AG10803 (cell line): ENCODE results near the gene TFF3.

Source experiments
- DNase-seq: peaks from one replicate; pipeline ENCODE4 v3.0.0; 2010; ENCODE audit warnings: low read depth
- H3K4me3 ChIP-seq: 2 replicates; pipeline ENCODE4 v1.5.1; 2011; ENCODE audit warnings: mild to moderate bottlenecking, low read length, control low read depth
- CTCF ChIP-seq: conservative IDR thresholded peaks from 2 replicates; pipeline ENCODE4 v1.5.1; 2011; ENCODE audit warnings: mild to moderate bottlenecking, low read length, control low read depth, inconsistent platforms

TFF3 gene

GRCh38 chr21:42319851-42320572 lies 4.8 kb upstream of the TFF3 start:
- no peak overlapping the region for H3K4me3 ChIP-seq
- TF ChIP-seq CTCF, result no peak
- no peak for DNase-seq

DNA sequence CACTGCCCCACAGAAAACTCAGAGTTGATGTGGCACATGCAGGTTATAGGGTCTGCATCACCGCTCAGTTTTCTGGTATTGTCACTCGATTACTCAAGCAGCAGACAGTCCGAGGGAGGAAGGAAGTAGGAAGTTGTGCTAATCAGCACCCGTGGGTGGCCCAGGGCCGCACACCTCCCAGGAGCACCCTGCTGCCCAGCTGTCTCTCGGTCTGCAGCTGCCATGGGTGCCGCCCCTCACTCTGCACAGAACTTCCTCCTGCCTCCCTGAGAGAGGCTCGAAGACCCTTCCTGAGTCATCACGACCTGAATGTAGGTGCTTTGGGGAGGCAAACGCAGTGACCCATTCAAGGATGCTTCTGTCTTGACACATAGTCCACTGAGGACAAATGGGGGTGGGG lies 4.2 kb upstream of the TFF3 start:
- no peak for DNase-seq
- TF ChIP-seq CTCF, result no peak
- H3K4me3 ChIP-seq, result no peak overlapping the region

GRCh38 chr21:42317826-42318746 lies 2.9 kb upstream of the TFF3 start:
- no peak overlapping the region for H3K4me3 ChIP-seq
- no peak for TF ChIP-seq CTCF
- DNase-seq, result no peak

DNA sequence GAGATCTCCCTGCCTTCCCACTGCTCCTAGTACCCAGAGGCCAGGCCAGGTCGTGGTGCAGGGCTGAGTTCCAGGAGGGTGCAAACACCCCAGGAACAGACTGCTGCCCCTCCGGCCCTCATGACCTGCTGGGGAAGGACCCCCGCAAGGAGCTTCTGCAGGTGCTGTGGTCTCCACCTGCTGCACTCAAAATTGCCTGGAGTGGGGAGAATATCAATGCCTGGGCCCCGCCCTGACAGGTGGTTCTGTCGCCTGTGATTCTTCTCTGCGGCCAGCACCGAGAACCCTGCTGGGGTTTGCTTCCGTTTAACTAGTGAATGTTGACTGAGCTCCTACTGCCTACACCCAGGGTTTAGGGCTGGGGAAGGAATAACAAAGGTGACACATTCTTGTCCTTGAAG lies 2.1 kb upstream of the TFF3 start:
- TF ChIP-seq CTCF, result no peak
- DNase-seq, result no peak
- H3K4me3 ChIP-seq, result no peak overlapping the region

DNA sequence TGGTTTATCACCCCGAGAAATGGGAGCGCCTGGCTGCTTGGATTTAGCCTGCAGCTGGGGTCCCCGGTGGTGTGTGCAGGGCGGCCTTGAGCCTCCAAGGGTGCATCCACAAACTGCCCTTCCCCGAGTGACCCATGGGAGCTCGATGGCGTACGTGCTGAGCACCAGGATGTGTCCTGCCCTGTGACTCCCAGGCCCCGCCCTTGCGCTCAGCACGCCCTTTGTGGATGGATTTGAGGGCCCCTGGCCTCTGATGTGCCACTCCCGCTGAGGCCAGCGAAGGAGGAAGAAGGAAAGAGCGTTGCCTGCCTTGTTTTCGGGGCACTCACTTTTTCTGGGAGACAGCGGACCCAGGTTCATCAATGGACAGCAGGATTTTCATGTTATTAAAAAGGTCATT lies 1.7 kb upstream of the TFF3 start:
- TF ChIP-seq CTCF, result no peak
- no peak for DNase-seq

GRCh38 chr21:42314616-42315295 lies 453 bp downstream of the TFF3 start:
- TF ChIP-seq CTCF, result no peak
- H3K4me3 ChIP-seq, result no peak overlapping the region
- no peak for DNase-seq

More for the DNA sequence above, 1.7 kb upstream of the TFF3 start:
- no peak overlapping the region for H3K4me3 ChIP-seq
